ENCODE data around the gene PXMP4.

PXMP4 gene

DNA sequence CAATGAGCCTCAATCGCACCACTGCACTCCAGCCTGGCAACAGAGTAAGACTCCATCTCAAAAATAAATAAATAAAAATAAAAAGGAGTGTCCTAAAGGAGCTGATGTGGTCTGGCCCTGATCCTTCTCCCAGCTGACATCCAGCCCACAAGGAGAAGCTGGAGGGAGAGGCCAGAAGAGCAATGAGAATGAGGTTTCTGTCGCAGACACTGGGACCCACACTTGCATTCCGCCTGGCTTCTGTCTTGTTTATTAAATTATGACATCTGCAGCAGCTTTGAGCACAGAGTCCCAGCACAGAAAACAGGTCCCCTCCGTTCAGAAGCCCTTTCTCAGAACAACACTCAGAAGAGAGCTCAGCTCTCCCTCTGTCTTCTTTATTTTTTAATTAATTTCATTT, 23.7 kb downstream of the PXMP4 start:
- no peak for TF ChIP-seq CTCF (IDR thresholded peaks at IDR 0.05; ENCODE audit: borderline replicate concordance, insufficient read depth, low read depth, low read length)
- H3K4me3 ChIP-seq (ENCODE audit: low read depth, low read length), result no peak overlapping the region

- no peak overlapping the region for H3K4me3 ChIP-seq (ENCODE audit: low read depth, low read length)
- no peak for TF ChIP-seq CTCF (IDR thresholded peaks at IDR 0.05; ENCODE audit: borderline replicate concordance, insufficient read depth, low read depth, low read length)
Observed at GRCh38 chr20:33694639-33695012, 25.5 kb downstream of the PXMP4 start.

GRCh38 chr20:33693741-33694638, 26.1 kb downstream of the PXMP4 start:
- no peak overlapping the region for H3K4me3 ChIP-seq (ENCODE audit: low read depth, low read length)
- no peak for TF ChIP-seq CTCF (IDR thresholded peaks at IDR 0.05; ENCODE audit: borderline replicate concordance, insufficient read depth, low read depth, low read length)

DNA sequence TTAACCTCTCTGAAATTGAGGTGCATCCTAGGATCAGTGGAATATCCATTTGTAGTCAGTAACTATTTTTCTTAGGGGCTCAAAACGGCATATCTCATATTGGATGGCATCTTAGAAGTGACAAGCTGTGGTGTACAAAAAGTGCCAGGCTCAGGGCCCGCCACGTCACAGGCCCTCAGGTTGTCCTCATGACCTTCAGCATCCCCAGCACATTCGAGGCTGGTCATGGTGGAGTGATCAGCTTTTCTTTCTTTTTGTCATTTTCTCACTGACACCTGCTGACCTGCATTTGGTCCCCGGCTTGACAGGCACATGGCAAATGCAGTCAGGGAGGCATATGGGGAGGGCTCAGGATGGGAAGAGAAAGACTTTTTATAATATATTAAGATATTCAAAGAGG, 26.8 kb downstream of the PXMP4 start:
- H3K4me3 ChIP-seq (ENCODE audit: low read depth, low read length), result no peak overlapping the region
- no peak for TF ChIP-seq CTCF (IDR thresholded peaks at IDR 0.05; ENCODE audit: borderline replicate concordance, insufficient read depth, low read depth, low read length)

DNA sequence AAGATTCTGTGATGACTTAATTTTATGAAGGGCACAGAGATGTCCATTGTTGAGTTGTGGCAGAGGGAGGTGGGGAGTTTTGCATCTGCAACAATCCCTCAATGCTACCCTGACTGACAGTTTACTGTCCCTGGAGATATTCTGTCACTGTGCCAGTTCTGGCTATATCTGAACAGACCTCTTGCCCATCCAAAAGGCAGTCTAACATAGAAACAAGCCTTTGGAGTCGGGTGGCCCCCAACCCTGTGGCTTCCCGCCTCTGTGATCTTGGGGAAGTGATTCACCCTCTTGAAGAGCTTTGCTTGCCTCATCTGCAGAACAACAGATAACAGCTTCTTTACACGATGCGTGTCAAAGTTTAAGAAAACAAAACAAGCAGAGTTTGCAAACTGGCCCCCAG, 30.1 kb downstream of the PXMP4 start:
- no peak overlapping the region for H3K4me3 ChIP-seq (ENCODE audit: low read depth, low read length)

DNA sequence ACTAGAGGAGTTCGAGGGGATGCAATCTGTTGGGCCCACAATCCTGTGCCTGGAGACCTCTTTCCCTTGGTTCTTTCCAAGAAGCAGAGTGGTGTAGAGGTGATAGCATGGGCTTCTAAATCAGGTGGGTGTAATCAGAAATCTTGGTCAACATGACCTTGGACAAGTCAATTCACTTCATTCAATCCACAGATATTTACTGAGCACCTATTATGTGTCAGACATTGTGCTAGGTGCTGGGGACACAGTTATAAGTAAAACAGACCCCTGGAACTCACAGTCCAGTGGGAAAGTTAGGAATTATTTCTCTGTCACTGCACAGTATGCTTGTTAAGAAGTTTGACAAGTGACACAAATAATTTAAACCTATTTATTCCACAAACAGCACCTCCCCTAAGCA, 30.6 kb downstream of the PXMP4 start:
- no peak for TF ChIP-seq CTCF (IDR thresholded peaks at IDR 0.05; ENCODE audit: borderline replicate concordance, insufficient read depth, low read depth, low read length)
- no peak overlapping the region for H3K4me3 ChIP-seq (ENCODE audit: low read depth, low read length)

More for the DNA sequence above, 30.1 kb downstream of the PXMP4 start:
- TF ChIP-seq CTCF (IDR thresholded peaks at IDR 0.05; ENCODE audit: borderline replicate concordance, insufficient read depth, low read depth, low read length), result no peak

- H3K4me3 ChIP-seq (ENCODE audit: low read depth, low read length), result no peak overlapping the region
- no peak for TF ChIP-seq CTCF (IDR thresholded peaks at IDR 0.05; ENCODE audit: borderline replicate concordance, insufficient read depth, low read depth, low read length)
Observed at GRCh38 chr20:33688938-33689424, 31.1 kb downstream of the PXMP4 start.

All from GM12875 (cell line).